HL-60 (cell line): Measurements from ENCODE around the gene TBC1D9B.

Experiments used
- DNase-seq, 2 experiments: peaks; one replicate each; pipeline ENCODE4 v3.0.0-alpha.2; 2010 to 2020; ENCODE audit warnings: low read depth in 1 of 2, low spot score in 1 of 2
- H3K27ac ChIP-seq: fragments of 250-450 bp; sonication (Bioruptor Pico); replicated peaks from 2 replicates; pipeline ENCODE4 v1.5.1; 2020; ENCODE audit warnings: mild to moderate bottlenecking, moderate library complexity
- H3K27me3 ChIP-seq: fragments of 250-450 bp; sonication (Bioruptor Pico); 2 replicates; pipeline ENCODE4 v1.5.1; 2021; ENCODE audit warnings: mild to moderate bottlenecking, moderate library complexity; ENCODE audit not compliant: insufficient read depth, poor library complexity, severe bottlenecking
- H3K4me3 ChIP-seq: replicated peaks from 2 replicates; pipeline ENCODE4 v1.5.1; 2011; ENCODE audit warnings: mild to moderate bottlenecking, control low read depth, low read length; ENCODE audit not compliant: insufficient read depth
- CTCF ChIP-seq: IDR thresholded peaks from one replicate; pipeline ENCODE4 v1.5.1; 2011; ENCODE audit warnings: low read length, control low read depth, inconsistent platforms; ENCODE audit not compliant: insufficient read depth
- GABPA ChIP-seq: IDR thresholded peaks from 2 replicates; pipeline ENCODE4 v1.6.1; 2012; ENCODE audit warnings: low read depth
- POLR2AphosphoS5 ChIP-seq: IDR thresholded peaks from 2 replicates; pipeline ENCODE4 v1.6.1; 2012; ENCODE audit warnings: low read depth
- REST ChIP-seq: IDR thresholded peaks from 2 replicates; pipeline ENCODE4 v1.6.1; 2012; ENCODE audit warnings: low read depth; ENCODE audit not compliant: insufficient replicate concordance
- SPI1 ChIP-seq: IDR thresholded peaks from 2 replicates; pipeline ENCODE4 v1.6.1; 2012; ENCODE audit warnings: low read depth, mild to moderate bottlenecking, borderline replicate concordance

The TBC1D9B gene

DNA sequence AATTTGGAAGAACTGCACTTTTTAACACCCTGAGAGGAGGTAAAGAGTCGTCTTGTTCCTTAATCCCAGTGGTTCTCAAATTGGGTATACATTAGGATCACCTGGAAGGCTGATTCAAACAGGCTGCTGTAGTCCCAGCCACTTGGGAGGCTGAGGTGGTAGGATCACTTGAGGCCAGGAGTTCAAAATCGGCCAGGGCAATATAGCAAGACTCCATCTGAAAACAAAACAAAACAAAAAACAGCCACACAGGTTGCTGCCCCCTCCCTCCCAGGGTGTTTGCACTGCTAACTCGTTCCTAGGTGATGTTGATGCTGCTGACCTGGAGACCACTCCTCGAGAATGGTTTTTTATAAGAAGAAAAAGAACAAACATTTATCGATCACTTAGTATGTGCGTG lies 1.5 kb upstream of the TBC1D9B start:
- Histone ChIP-seq H3K4me3 (no peak overlapping the region), H3K27ac (no peak overlapping the region), H3K27me3 (no peaks in the 10 kb centered on the region)
- no peak for DNase-seq
- TF ChIP-seq REST = no peak
- no peak for TF ChIP-seq GABPA
- no peak for TF ChIP-seq POLR2AphosphoS5
- TF ChIP-seq CTCF = no peak
- no peak for TF ChIP-seq SPI1

DNA sequence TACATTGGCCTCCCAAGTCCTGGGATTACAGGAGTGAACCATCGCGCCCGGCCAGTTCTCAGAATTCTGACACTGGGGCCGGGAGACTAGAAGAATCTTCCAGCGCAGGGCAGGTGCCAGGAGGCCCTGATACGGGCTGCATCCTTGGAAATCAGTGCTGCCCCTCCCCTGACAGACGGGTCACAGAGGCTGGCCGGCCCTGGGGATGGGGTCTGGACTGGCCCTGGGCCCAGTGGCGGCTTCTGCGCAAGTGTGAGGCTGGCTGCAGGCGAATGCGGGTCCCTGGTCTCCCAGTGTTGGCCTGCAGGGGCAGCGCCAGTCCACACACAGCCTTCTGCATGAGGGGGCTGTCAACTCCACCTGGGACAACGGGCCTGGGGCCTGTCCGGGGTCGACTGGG lies 831 bp upstream of the TBC1D9B start:
- H3K4me3 ChIP-seq = no peak overlapping the region
- no peaks in the 10 kb centered on the region for H3K27me3 ChIP-seq
- peak in 1 of 2 experiments; percentile 9 for DNase-seq
- TF ChIP-seq SPI1 = no peak
- no peak for TF ChIP-seq GABPA
- TF ChIP-seq POLR2AphosphoS5 = no peak
- no peak for TF ChIP-seq CTCF
- TF ChIP-seq REST = no peak
- peak overlapping the region; percentile 83 for H3K27ac ChIP-seq

DNA sequence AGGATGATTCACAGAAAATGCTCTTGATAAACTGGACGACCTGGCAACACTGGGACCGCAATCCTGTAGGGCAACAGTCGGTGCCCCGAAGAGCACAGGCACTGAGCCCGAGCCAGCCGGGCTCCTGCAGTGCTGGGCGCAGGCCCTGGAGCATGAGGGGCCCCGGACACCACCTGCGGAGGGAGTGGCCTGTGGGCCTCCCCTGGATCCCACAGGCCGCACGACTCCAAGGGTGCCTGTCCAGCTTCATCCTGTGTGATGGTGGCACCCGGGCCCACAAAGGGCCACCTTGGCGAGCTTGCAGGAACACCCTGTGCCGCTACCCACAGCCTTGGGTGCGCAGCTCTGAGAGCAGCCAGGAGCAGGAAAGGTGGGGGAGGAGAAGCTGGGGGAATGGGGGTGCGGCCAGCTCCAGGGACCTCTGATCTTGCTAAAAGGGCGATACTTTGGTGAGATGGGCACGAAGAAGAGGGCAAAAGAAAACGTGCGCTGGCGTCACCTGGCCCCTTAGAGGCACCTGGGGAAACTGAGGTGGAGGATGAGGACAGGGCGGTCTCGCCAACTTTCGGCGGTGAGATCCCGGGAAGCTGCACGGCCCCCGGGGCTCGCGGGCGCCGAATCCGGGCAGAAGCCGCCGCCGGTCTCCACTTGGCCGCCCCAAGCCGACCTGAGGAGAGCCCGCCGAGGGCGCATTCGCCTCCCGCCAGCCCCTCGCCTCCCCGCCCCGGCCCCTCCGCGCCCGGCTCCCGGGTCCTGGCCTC lies 722 bp downstream of the TBC1D9B start:
- peak in 1 of 2 experiments; percentile 45 for DNase-seq
- Histone ChIP-seq H3K27me3 (no peaks in the 10 kb centered on the region), H3K27ac (peak overlapping the region; percentile 56), H3K4me3 (peak overlapping the region; percentile 74)
- TF ChIP-seq GABPA (no peak), SPI1 (no peak), CTCF (no peak), POLR2AphosphoS5 (no peak), REST (no peak)
